Measurements from ENCODE around the gene TAAR9. TPM values are rescaled to one million over a fixed set of nuclear protein-coding genes. Genes with fewer than 3 reads are reported as not detected.
A peak's percentile ranks its signal among the peaks of the same experiment; 100 is the strongest.

Gene TAAR9
- total and polyA plus RNA-seq, 12 donors, result not detected

DNA sequence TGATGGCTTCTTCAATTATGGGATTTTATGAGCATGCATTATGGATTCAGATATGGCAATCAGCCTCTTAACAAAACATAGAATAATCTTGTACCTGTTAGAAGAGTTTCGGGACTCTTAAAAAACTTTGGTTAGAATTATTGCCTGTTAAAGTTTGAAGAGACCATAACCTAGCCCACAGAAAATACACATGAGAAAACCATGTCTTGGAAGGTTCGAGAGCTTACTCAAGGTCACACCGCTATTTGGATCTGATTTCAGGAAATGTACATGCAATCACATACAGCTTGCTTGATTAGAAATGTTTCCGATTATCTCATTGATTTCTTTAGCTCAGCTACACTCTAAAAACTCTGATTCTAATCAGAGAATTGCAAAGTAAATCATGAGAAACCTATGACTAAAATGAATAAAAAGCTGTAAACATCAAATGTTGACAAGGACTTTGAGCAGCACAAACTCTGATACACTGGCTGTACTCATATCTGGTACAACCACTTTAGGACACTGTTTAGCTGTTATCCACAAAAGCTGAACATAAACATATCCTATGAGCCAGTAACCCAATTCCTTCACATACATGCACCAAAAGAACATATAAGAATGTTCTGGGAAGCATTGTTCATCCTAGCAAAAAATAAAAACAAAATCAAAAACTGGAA, 41.4 kb upstream of the TAAR9 start:
- Histone ChIP-seq H3K9me3 (no peaks in the 10 kb centered on the region), H3K27me3 (no peaks in the 10 kb centered on the region), H3K27ac (no peak overlapping the region), H3K4me3 (no peak overlapping the region), H3K4me1 (peaks cover 0 to 59% (median 27%) of the 10 kb centered on the region in 9 donors), H3K36me3 (peaks cover 0 to 60% (median 25%) of the 10 kb centered on the region in 9 donors)
- DNase-seq, result no peak
- intact Hi-C loops (cut with DNase I), result no loop called here
- no peak for ATAC-seq
- 38 to 52% methylated on average over 4 of the region's 4 CpGs for WGBS, 2 donors
- TF ChIP-seq, protein P1, sequence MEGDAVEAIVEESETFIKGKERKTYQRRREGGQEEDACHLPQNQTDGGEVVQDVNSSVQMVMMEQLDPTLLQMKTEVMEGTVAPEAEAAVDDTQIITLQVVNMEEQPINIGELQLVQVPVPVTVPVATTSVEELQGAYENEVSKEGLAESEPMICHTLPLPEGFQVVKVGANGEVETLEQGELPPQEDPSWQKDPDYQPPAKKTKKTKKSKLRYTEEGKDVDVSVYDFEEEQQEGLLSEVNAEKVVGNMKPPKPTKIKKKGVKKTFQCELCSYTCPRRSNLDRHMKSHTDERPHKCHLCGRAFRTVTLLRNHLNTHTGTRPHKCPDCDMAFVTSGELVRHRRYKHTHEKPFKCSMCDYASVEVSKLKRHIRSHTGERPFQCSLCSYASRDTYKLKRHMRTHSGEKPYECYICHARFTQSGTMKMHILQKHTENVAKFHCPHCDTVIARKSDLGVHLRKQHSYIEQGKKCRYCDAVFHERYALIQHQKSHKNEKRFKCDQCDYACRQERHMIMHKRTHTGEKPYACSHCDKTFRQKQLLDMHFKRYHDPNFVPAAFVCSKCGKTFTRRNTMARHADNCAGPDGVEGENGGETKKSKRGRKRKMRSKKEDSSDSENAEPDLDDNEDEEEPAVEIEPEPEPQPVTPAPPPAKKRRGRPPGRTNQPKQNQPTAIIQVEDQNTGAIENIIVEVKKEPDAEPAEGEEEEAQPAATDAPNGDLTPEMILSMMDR (IDR thresholded peaks at IDR 0.05), result no peak

DNA sequence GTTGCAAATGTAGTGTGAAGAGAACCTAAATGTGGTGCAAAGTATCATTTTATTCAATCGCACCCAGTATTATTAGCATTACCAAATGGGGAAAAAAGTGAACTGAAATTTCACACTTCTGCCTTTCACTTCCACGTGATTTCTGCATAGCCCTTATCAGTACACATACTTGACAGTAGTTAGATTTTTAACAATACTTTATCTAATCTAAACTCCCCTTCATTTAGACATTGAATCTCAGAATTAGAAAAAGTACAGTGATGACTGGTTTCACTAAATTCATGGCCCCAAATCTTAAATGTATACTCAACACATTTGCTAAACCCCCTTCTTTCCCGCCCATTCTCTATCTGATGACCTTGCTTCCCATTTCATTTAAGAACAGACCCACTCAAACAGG, 39.4 kb upstream of the TAAR9 start:
- Histone ChIP-seq H3K36me3 (peaks cover 0 to 79% (median 41%) of the 10 kb centered on the region in 9 donors), H3K9me3 (no peaks in the 10 kb centered on the region), H3K4me3 (no peak overlapping the region), H3K27ac (no peak overlapping the region), H3K27me3 (no peaks in the 10 kb centered on the region), H3K4me1 (peaks cover 0 to 48% (median 23%) of the 10 kb centered on the region in 9 donors)
- WGBS, 2 donors, result 84 to 85% methylated on average over 3 of the region's 3 CpGs
- intact Hi-C loops (cut with DNase I), result no loop called here
- no peak for ATAC-seq
- no peak for DNase-seq
- TF ChIP-seq, protein P1 (IDR thresholded peaks at IDR 0.05), result no peak

DNA sequence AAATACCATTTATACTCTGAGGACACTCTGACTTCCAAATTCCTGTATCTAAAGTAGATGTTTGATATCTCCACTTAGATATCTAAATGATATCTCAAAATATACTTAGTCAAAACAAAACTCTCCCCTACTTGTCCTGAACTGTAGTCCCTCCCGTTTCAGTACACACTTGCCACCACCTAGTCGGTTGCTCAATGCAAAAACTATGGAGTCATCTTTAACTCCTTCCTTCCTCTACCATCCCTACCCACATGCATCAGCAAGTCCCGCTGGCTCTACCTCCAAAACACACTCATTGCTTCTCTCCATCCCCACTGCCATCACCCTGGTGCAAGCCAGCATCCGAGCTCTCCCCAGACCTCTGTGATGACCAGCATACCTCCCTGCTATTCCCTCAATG, 38.3 kb upstream of the TAAR9 start:
- TF ChIP-seq, protein P1 (IDR thresholded peaks at IDR 0.05), result no peak
- Histone ChIP-seq H3K36me3 (peaks cover 0 to 72% (median 37%) of the 10 kb centered on the region in 9 donors), H3K27ac (peak overlapping the region in 1 of 10 donors; percentile 31), H3K4me1 (peaks cover 1 to 56% (median 35%) of the 10 kb centered on the region in 9 donors), H3K9me3 (no peaks in the 10 kb centered on the region), H3K27me3 (no peaks in the 10 kb centered on the region), H3K4me3 (no peak overlapping the region)
- intact Hi-C loops (cut with DNase I), result no loop called here
- no peak for DNase-seq
- WGBS, 2 donors, result 65% methylated on average over 4 of the region's 4 CpGs
- peak in 1 of 8 donors; percentile 59 for ATAC-seq

DNA sequence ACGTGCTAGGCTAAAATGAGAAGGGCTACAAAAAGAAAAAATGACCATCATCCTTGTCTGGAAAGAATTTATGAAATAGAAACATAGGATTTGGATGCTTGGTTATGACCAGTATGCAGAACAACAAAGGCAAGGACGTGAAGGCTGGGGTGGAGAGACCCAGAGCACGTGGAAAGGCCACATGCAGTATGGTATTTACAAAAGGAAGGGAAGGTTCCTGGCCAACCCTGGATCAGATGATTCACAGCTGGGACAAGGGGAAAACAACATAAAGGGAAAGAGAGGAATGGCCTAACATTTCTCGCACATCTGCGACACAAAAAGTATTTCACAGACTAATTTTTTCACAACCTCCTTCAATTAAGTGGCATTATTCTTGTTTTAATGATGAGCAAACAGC, 33.3 kb upstream of the TAAR9 start:
- TF ChIP-seq, protein P1 (IDR thresholded peaks at IDR 0.05), result no peak
- DNase-seq, result no peak
- 72 to 81% methylated on average over 5 of the region's 5 CpGs for WGBS, 2 donors
- no peak overlapping the region for H3K27ac ChIP-seq
- peaks cover 0 to 45% (median 28%) of the 10 kb centered on the region in 9 donors for H3K36me3 ChIP-seq
- peaks cover 5 to 63% (median 46%) of the 10 kb centered on the region in 9 donors for H3K4me1 ChIP-seq
- H3K9me3 ChIP-seq, result no peaks in the 10 kb centered on the region
- H3K4me3 ChIP-seq, result no peak overlapping the region
- no peaks in the 10 kb centered on the region for H3K27me3 ChIP-seq
- ATAC-seq, result peak in 5 of 8 donors; percentile 42 to 80 (median 50)
- intact Hi-C loops (cut with DNase I), result loop anchor here in 1 of 10 donors (2.0 kb wide), 1 partner anchor 14 kb away; no protein-coding TSS in a partner anchor
